ENCODE data around the gene BRD3OS.

Gene BRD3OS

GRCh38 chr9:134004881-134005280 is 20.4 kb upstream of the BRD3OS start:
- DNase-seq (ENCODE audit: low read depth in 2 of 2), result no peak

DNA sequence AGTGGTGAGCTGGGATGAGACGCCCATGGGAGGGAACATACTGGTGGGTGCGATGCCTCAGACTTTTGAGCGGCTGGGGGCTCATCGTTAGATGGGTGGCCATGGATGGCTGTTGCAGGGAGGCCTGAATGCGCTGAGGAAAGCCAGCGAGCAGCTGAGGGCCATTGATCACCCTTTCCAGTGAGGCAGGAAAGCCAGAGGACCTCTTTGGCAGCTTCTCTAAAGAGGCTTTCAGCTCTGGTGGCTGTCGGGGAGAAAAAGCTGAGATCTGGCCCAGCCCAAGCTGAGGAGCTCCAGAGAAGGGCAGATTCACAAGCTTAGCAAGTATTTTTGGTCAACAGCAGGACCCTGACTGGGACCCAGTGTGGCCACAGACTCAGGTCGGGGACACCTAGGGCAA is 19.9 kb upstream of the BRD3OS start:
- no peak for DNase-seq (ENCODE audit: low read depth in 2 of 2)

DNA sequence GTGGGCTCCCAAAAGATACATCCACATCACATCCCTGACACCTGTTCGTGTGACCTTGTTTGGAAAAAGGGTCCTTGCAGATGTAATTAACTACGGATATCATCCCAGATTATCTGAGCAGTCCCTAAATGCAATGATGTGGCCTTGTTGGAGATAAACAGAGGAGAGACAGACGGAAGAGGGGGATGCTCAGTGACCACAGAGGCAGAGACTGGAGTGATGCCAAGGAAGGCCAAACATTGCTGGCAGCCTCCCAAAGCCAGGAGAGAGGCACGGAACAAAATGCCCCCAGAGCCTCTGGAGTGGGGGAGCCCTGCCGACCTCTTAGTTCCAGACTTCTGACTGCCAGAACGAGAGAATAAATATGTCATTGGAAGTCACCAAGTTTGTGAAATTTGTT is 18.1 kb upstream of the BRD3OS start:
- DNase-seq (ENCODE audit: low read depth in 2 of 2), result no peak

DNA sequence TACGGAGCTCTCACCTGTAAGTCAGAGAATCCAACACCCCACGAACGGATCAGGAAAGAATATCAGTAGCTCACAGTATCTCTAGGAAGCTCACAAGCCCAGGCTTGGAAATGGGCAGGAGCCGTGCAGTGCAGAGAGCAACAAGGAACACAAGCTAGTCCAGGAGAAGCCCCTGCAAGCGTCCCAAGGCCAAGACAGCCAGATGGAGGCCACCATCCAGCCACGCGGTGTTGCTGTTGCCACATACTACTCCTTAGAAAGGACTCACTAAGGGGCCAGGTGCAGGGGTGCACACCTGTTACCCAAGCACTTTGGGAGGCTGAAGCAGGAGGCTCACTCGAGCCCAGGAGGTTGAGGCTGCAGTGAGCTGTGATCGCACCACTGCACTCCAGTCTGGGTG is 17.7 kb upstream of the BRD3OS start:
- DNase-seq (ENCODE audit: low read depth in 2 of 2), result no peak

DNA sequence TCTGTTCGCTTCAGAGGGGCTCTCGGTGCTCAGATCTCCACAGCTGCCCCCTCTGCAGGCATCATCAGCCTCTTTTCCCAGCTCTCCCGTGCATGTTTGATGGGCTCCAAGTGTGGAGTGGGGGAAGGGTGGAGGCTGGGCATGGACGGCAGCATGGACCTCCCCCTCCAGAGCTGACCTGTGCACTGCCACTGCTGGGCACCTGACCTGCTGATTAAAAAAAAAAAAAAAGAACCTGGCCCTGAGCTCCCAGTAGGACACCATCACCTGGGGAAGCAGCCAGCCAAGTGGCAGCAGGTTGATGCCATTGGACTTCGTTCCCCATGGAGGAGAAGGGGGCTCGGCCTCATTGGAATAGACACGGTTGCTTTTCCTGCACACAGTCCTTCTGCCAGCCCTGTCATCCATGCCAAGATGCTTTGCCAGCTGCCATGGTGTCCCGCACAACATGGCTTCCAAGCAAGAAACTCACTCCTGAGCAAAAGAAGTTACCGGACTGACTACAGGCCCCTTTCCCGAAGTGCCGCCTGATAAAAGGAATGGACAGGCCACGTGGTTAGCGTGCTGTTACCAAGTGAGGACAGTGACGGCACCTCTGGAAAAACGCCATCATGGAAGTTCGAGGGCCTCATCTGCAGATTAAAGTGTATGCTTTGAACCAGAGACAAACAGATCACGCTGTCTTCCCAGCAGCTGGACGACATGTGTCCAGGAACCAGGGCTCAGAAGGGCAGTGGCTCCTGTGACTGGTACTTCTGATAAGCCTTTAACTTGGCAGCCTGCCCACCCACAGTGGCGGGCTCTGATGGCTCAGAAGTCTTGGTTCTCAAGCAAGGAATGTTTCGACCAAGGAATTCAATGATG is 14.7 kb upstream of the BRD3OS start:
- DNase-seq (ENCODE audit: low read depth in 2 of 2), result no peak

DNA sequence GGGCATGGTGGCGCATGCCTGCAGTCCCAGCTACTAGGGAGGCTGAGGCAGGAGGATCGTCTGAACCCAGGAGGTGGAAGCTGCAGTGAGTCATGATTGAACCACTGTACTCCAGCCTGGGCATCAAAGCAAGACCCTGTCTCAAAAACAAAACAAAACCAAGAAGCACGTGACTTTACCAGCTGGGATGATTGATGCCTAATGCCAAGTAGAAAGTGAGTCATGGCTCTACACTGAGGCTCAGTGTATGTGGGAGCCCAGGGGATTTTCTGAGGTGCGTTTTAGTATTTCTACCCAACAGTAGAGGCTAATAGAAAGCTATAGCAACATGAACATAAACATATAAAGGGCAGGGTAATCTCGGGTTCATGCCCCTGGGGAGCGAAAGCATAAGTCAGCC is 13.9 kb upstream of the BRD3OS start:
- no peak for DNase-seq (ENCODE audit: low read depth in 2 of 2)

DNA sequence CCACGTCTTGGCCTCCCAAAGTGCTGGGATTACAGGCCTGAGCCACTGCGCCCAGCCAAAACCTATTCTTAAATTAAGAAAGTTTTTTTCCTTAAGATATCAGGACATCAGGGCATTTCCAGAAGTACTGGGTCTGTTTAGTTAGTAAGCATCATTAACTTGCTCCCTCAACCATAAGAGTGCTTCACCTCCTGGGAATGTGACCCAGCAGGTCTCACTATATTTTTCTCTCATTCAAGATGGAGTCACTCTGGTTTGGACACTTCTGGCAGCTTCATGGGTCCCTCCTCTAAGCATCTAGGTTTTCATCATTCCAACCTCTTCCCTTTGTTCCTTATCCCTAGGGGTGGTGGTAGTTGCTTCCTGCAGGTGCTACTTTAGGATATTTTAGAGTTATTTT is 10.3 kb upstream of the BRD3OS start:
- DNase-seq (ENCODE audit: low read depth in 2 of 2), result no peak

DNA sequence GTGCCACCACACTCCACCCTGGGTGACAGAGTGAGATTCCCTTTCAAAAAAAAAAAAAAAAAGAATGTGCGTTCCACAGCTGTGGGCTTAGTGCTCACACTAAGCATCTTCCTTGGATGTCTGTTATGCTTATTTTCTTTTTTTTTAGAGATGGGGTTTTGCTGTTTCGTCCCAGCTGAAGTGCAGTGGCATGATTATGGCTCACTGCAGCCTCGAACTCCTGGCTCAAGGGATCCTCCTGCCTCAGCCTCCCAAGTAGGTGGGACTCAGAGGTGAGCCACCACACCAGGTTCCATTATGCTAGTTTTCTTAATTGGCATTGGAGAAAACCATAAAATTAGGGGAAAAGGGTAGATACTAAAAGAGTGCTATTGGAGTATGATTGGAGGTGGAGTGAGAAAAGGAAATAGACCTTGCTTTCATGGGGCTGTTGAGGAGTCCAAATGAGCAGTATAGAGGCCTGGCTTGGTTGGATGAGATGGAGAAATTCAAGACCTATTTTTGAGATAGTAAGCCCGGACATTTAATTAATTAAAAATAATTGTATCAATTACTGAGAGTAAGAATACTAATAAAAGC is 978 bp upstream of the BRD3OS start:
- no peak for DNase-seq (ENCODE audit: low read depth in 2 of 2)

DNA sequence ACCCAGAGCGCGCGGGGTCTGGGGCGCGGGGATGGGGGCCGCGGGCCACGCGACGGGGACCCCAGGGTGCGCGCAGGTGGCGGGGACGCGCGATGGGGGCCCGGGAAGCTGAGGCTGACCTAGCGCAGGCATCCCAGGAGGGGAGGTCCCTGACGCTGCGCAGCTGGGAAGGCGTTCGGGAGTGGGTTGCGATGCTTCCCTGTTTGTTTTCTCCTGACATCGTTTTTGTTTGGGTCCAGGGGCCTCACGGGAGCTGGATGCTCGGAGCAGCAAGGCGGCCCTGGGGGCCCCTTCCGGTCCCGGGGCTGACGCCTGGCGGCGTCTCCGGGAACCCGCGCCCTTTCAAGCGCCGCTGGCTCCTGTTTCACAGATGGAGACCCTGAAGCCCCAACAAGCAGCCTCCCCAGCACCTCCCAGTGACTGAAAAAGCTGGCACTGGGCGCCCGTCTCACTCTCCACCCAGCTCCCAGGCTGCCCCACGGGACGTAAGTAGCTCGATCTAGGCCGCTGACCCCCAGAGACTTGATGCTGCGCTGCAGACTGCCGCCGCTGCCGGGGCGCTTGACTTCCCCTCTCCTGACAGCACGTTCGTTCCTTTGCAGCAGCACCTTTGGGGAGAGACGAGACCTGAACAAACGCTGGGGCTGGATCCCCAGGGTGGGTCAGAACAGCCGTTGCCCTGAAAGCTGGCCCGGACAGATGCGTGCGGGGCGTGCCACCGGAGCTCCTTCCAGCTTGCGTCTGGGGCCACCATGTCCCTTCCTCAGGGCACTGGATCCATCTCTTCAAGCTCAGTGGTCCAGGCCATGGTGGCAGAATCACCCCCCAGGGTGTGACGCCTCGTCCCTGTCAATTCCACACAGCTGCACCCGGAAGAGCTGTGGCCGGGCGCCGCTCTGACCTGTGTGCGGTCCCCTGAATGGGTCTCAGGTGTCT is 593 bp downstream of the BRD3OS start:
- DNase-seq (ENCODE audit: low read depth in 2 of 2), result peak; percentile 34 to 36

DNA sequence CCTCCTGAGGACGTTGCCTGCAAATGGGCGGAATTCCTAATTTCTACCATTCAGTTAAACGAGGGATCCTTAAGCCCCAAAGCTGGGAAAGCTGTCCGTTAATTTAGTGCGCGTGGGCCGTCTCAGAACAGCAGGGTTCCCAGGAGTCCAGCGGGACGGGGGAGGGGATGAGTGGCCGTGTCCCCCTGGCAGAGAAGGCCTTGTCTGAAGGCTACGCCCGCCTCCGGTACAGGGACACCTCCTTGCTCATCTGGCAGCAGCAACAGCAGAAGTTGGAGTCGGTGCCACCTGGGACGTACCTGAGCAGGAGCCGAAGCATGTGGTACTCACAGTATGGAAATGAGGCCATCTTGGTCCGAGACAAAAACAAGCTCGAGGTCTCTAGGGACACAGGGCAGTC is 1.3 kb downstream of the BRD3OS start:
- DNase-seq (ENCODE audit: low read depth in 2 of 2), result no peak

- no peak for DNase-seq (ENCODE audit: low read depth in 2 of 2)
Measured at GRCh38 chr9:134026981-134027380, 1.7 kb downstream of the BRD3OS start.

- DNase-seq (ENCODE audit: low read depth in 2 of 2), result no peak
Measured at GRCh38 chr9:134027561-134027960, 2.3 kb downstream of the BRD3OS start.

DNA sequence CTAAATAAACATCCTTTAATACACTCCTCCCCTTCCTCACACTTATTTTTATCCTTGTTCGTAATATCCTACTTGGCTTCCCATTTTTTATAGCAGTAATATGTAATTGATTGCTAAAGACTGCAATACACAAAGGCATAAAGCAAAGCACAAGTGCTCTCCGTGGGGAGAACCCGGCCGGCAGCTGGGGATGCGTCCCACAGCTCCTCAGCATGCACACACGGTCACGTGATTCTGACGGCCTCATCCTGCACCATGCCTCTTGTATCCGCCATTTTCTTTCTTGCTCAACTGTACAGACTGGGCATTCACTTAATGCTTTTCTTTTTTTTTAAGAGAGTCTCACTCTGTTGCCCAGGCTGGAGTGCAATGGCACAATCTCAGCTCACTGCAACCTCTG is 2.8 kb downstream of the BRD3OS start:
- DNase-seq (ENCODE audit: low read depth in 2 of 2), result no peak

DNA sequence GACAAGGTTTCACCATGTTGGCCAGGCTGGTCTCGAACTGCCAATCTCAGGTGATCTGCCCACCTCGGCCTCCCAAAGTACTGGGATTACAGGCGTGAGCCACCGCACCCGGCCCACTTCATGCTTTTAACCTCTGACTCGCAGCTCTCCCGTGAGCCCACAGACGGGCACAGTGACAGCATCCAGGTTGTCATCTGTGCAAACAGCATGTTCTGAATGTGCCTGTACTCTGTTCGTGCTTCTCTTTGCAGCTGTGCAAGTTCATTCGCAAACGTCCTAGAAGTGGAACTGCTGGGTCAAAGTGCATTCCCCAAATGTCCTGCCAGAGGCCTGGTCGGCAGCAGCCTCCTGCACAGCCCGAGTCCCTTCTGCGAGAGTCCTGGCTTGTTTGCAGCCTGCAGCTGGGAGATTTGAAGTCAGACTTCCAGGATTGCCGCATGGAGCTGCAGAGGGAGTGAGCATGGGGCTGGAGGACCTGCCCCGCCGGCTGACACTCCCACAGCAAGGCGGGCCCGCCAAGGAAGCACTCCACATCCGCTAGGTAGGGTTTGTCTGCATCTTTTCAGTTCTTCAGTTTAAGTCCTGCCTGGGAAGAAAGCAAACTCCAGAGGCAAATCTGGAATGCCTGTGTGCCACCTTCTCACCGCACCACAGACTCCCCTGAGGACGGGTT is 3.4 kb downstream of the BRD3OS start:
- no peak for DNase-seq (ENCODE audit: low read depth in 2 of 2)

- no peak for DNase-seq (ENCODE audit: low read depth in 2 of 2)
Measured at GRCh38 chr9:134029248-134030226, 4.3 kb downstream of the BRD3OS start.

DNA sequence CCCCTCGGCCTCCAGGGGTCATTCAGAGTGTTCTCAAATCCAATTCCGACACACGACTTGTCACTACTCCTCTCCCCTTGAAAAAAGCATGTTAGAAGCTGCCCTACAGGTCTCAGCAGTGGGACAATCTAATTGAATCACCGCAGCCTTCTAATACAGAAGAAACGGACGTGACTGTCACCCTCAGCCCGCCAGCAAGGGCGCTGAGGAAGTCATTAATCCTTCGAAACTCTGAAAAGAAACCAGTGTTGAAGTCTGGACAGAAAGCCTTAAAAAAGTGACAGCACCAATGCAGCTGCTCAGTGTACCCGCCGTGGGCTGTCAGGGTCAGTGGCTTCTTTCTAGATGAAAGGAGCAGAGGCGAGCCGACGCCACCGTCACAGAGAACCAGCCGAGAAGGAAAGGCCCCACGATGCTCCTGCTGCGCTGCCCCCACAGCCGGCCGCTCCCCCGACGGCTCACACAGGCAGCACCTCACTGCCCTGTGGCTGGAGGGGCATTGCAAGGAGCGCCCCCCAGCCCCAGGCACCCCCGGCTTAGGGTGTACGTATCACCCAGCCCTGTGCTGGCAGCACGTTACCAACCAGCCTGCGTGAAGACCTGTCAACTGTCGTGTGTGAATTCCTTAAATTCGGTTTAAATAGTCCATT is 5.7 kb downstream of the BRD3OS start:
- DNase-seq (ENCODE audit: low read depth in 2 of 2), result no peak

DNA sequence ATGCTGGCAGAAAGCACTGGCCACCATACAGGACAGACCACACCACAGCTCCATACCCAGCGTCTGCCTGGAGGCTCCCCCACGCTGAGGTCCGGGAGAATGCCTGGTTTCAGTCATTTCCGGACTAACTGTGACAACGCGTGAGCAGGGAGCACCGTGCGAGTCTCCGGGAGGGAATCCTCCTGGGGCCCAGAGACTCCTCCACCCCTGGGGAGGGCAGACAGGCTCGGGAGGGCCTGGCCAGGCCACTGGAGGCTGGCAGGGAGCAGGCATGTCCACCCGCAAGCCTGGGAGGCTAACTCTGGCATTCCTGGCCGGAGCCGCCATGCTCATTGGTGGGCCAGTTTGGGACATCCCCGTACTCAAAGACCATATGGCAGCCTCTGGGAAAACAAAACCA is 6.5 kb downstream of the BRD3OS start:
- no peak for DNase-seq (ENCODE audit: low read depth in 2 of 2)

DNA sequence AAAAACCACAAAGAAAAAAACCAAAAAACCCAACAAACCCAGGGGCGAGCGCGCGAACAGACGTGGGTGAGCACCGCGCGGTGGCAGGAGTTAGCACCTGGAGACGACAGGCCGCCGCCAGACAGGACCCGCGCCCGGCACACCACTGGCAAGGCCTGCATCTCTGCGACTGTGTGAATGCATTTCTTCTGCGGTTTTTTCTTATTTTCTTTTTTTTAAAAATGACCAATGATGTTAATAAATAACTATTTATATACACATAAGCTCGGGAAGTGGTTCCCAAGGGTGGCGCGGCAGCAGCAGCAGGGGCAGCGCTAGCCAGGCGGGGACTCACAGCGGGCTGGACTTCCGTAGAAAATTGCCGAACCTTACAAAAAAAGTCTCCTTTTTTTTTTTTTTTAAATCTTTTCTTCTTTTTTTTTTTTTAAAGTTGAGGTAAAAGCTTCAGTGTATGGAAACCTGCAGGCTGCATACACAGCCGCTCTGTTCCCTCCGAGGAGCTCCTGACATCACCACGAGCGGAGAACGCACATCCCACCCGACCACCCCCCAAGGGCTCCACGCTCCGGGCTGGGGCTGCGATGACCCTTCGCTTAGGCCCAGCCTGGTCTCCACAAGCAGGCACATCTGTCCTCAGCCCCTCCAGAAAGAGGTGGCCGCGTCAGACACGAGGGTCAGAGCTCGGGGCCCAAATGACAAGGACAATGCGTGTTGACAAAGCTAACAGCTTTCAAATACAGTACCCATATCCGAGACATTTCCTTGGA is 7.4 kb downstream of the BRD3OS start:
- no peak for DNase-seq (ENCODE audit: low read depth in 2 of 2)

DNA sequence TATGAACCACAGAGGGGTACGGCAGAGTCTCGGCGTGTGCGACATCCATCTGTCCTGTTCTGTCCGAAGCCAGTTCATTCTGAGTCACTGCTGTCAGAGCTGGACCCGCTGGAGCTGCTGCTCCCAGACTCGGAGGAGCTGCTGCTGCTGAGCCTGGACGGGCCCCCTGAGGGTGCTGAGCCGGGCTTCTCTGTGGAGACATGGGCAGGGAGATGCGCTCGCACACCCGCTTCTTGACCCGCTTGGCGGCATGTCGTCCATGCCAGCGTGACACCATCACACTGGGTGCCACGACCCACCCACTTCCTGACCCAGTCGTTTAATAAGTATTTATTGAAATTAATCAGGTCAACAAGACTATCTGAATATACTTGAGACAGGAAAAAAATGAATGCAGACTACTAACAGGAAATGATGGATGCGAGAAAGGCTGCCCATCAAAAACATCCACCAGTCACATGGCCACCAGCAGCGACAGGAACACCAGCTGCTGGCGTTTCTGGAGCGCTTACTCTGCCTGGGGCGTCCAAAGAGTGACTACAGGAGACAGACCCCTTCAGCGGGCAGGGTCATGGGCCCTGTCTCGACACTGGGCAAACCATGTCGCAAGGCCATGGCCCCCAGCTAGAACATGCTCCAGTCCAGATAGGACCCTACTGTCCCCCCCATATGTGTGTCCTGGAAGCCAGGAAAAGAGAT is 8.4 kb downstream of the BRD3OS start:
- no peak for DNase-seq (ENCODE audit: low read depth in 2 of 2)
